Occipital lobe (tissue), 2 donors: ENCODE results near the gene KHDRBS2. TPM values are rescaled to one million over a fixed set of nuclear protein-coding genes. Genes with fewer than 3 reads are reported as not detected.

Source experiments
- DNase-seq: peaks from one replicate; lab custom pipeline; 2025; lab: John Stamatoyannopoulos, UW
- total RNA-seq: library from RNA; depleted of rRNA; stranded (reverse); fragments of >200 nt; gene quantifications from one replicate; pipeline ENCODE4 v1.2.3, GENCODE V29; 2014

Gene KHDRBS2
- 66.8 TPM for total RNA-seq

GRCh38 chr6:62285612-62286469 is at the start of gene KHDRBS2:
Gene KHDRBS2 (minus strand): TSS chr6:62286225.
- peak; percentile 95 for DNase-seq

- no peak for DNase-seq
Measured at GRCh38 chr6:62328607-62329006, 42.6 kb upstream of the KHDRBS2 start.

GRCh38 chr6:62324834-62325233 is 38.8 kb upstream of the KHDRBS2 start:
- no peak for DNase-seq

- no peak for DNase-seq
Measured at GRCh38 chr6:62323818-62324431, 37.9 kb upstream of the KHDRBS2 start.

GRCh38 chr6:62298745-62299392 is 12.8 kb upstream of the KHDRBS2 start:
- no peak for DNase-seq

GRCh38 chr6:62296541-62296940 is 10.5 kb upstream of the KHDRBS2 start:
- DNase-seq = no peak

GRCh38 chr6:62288974-62289373 is 2.9 kb upstream of the KHDRBS2 start:
- no peak for DNase-seq

GRCh38 chr6:62288562-62288961 is 2.5 kb upstream of the KHDRBS2 start:
- DNase-seq = no peak

- no peak for DNase-seq
Measured at GRCh38 chr6:62286470-62286843, 432 bp upstream of the KHDRBS2 start.

GRCh38 chr6:62284725-62285124 is 1.3 kb downstream of the KHDRBS2 start:
- DNase-seq = no peak

GRCh38 chr6:62283796-62284411 is 2.1 kb downstream of the KHDRBS2 start:
- no peak for DNase-seq

GRCh38 chr6:62283365-62283764 is 2.7 kb downstream of the KHDRBS2 start:
- no peak for DNase-seq

- no peak for DNase-seq
Measured at GRCh38 chr6:62280099-62280498, 5.9 kb downstream of the KHDRBS2 start.

- no peak for DNase-seq
Measured at GRCh38 chr6:62272114-62272513, 13.9 kb downstream of the KHDRBS2 start.

- no peak for DNase-seq
Measured at GRCh38 chr6:62265906-62266525, 20.0 kb downstream of the KHDRBS2 start.

- DNase-seq = no peak
Measured at GRCh38 chr6:62262283-62262682, 23.7 kb downstream of the KHDRBS2 start.

GRCh38 chr6:62246087-62246486 is 39.9 kb downstream of the KHDRBS2 start:
- DNase-seq = no peak

- no peak for DNase-seq
Measured at GRCh38 chr6:62236784-62237183, 49.2 kb downstream of the KHDRBS2 start.

- DNase-seq = no peak
Measured at GRCh38 chr6:62229231-62229630, 56.8 kb downstream of the KHDRBS2 start.

- DNase-seq = no peak
Measured at GRCh38 chr6:62217866-62218265, 68.2 kb downstream of the KHDRBS2 start.

GRCh38 chr6:62202078-62202477 is 83.9 kb downstream of the KHDRBS2 start:
- DNase-seq = no peak

GRCh38 chr6:62192593-62192992 is 93.4 kb downstream of the KHDRBS2 start:
- no peak for DNase-seq
